Measurements from ENCODE around the gene PSMD13.

DNA sequence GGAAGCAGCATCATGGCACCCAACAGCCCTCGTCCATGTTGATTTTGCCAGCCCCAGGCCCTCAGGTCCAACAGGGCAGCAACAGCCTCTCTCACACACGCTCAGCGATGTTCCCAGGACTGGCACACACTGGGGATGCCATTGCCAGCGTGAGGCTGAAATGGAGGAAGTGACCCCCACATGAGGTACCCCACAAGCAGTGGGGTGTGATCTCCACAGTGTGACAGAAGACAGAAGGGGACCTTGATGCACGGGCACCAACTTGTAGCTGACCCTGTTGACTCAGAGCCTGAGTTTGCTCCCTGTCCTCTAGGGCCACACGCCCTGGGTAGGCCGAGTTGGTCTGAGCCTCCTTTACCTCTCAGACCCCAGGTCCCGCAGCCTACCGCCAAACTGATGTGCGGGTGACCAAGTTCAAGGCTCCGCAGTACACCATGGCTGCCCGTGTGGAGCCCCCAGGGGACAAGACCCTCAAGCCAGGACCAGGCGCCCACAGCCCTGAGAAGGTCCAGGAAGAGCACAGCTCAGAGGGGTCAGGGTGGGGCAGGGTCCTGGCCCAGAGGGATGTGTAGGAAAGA lies 37.7 kb upstream of the PSMD13 start:
- TF ChIP-seq ZNF274 (IDR thresholded peaks at IDR 0.05; ENCODE audit: low read depth, low read length), result no peak
- no peak for TF ChIP-seq YY1 (IDR thresholded peaks at IDR 0.05; ENCODE audit: insufficient read depth, insufficient read length)

All from NT2/D1 (cell line).